Stimulated activated CD4-positive, alpha-beta T cell treated with anti-CD3 and anti-CD28 coated beads, Interleukin-2, amount 100 ng/mL, for 24 hours (primary cell): ENCODE measurements around the gene ALG10B.
"Not testable (repeated sequence)": the region's sequence is repeated elsewhere in the genome, so short reads cannot be mapped to it uniquely, and the experiment has no call there.

ENCODE experiments used
- DNase-seq, 2 donors: peaks; one replicate each; pipeline ENCODE4 v3.0.0-alpha.2; 2020

ALG10B gene

GRCh38 chr12:38316391-38317129 lies at the start of gene ALG10B:
TSS of gene ALG10B (plus strand) at chr12:38316774. CDS start at chr12:38316894, 120 bp downstream.
- peak; percentile 86 to 93 for DNase-seq

GRCh38 chr12:38268612-38269011 lies 48.0 kb upstream of the ALG10B start:
- DNase-seq: no peak

- no peak for DNase-seq
Observed at GRCh38 chr12:38269897-38270296, 46.7 kb upstream of the ALG10B start.

- no peak for DNase-seq
Observed at GRCh38 chr12:38279756-38280155, 36.8 kb upstream of the ALG10B start.

- DNase-seq: no peak
Observed at GRCh38 chr12:38282886-38283285, 33.7 kb upstream of the ALG10B start.

- DNase-seq: no peak
Observed at GRCh38 chr12:38289396-38289795, 27.2 kb upstream of the ALG10B start.

GRCh38 chr12:38291160-38291559 lies 25.4 kb upstream of the ALG10B start:
- no peak for DNase-seq

GRCh38 chr12:38302972-38303371 lies 13.6 kb upstream of the ALG10B start:
- not testable (repeated sequence) for DNase-seq

- DNase-seq: not testable (repeated sequence)
Observed at GRCh38 chr12:38321966-38322365, 5.4 kb downstream of the ALG10B start.

GRCh38 chr12:38324912-38325311 lies 8.3 kb downstream of the ALG10B start:
- DNase-seq: no peak

- DNase-seq: no peak
Observed at GRCh38 chr12:38327356-38327755, 10.8 kb downstream of the ALG10B start.

- no peak for DNase-seq
Observed at GRCh38 chr12:38328306-38328895, 11.8 kb downstream of the ALG10B start.

- not testable (repeated sequence) for DNase-seq
Observed at GRCh38 chr12:38330414-38330813, 13.8 kb downstream of the ALG10B start.

GRCh38 chr12:38332814-38333213 lies 16.2 kb downstream of the ALG10B start:
- DNase-seq: no peak

GRCh38 chr12:38342444-38342843 lies 25.9 kb downstream of the ALG10B start:
- DNase-seq: no peak

- DNase-seq: not testable (repeated sequence)
Observed at GRCh38 chr12:38343256-38343655, 26.7 kb downstream of the ALG10B start.

GRCh38 chr12:38343916-38344315 lies 27.3 kb downstream of the ALG10B start:
- not testable (repeated sequence) for DNase-seq

- DNase-seq: no peak
Observed at GRCh38 chr12:38350342-38351174, 34.0 kb downstream of the ALG10B start.

- not testable (repeated sequence) for DNase-seq
Observed at GRCh38 chr12:38351175-38351508, 34.6 kb downstream of the ALG10B start.

- DNase-seq: no peak
Observed at GRCh38 chr12:38367506-38367905, 50.9 kb downstream of the ALG10B start.

- no peak for DNase-seq
Observed at GRCh38 chr12:38370311-38370710, 53.7 kb downstream of the ALG10B start.

- DNase-seq: no peak
Observed at GRCh38 chr12:38373784-38374183, 57.2 kb downstream of the ALG10B start.

GRCh38 chr12:38374751-38375150 lies 58.2 kb downstream of the ALG10B start:
- DNase-seq: no peak
